BLaER1 (cell line): ENCODE results near the gene CDA.
"Not testable (repeated sequence)": the region's sequence is repeated elsewhere in the genome, so short reads cannot be mapped to it uniquely, and the experiment has no call there.

Source experiments
- H3K27ac ChIP-seq: shearing (Covaris generic); formaldehyde crosslinking; 2 replicates; pipeline ENCODE4 v1.8.1; 2022
- H3K27me3 ChIP-seq: shearing (Covaris generic); formaldehyde crosslinking; 2 replicates; pipeline ENCODE4 v1.8.1; 2022
- H3K36me3 ChIP-seq: shearing (Covaris generic); formaldehyde crosslinking; 2 replicates; pipeline ENCODE4 v1.8.1; 2022
- H3K4me1 ChIP-seq: shearing (Covaris generic); formaldehyde crosslinking; 2 replicates; pipeline ENCODE4 v1.8.1; 2022
- H3K4me2 ChIP-seq: shearing (Covaris generic); formaldehyde crosslinking; 2 replicates; pipeline ENCODE4 v1.8.1; 2022
- H3K4me3 ChIP-seq: shearing (Covaris generic); formaldehyde crosslinking; 2 replicates; pipeline ENCODE4 v1.8.1; 2022
- H3K9ac ChIP-seq: shearing (Covaris generic); formaldehyde crosslinking; 2 replicates; pipeline ENCODE4 v1.8.1; 2022
- H3K9me3 ChIP-seq: shearing (Covaris generic); formaldehyde crosslinking; 2 replicates; pipeline ENCODE4 v1.8.1; 2022
- H4K20me1 ChIP-seq: shearing (Covaris generic); formaldehyde crosslinking; 2 replicates; pipeline ENCODE4 v1.8.1; 2022
- Cebpa-rat ChIP-seq: shearing (Covaris generic); IDR thresholded peaks from 2 replicates; pipeline ENCODE4 v1.8.1; 2022

The CDA gene

DNA sequence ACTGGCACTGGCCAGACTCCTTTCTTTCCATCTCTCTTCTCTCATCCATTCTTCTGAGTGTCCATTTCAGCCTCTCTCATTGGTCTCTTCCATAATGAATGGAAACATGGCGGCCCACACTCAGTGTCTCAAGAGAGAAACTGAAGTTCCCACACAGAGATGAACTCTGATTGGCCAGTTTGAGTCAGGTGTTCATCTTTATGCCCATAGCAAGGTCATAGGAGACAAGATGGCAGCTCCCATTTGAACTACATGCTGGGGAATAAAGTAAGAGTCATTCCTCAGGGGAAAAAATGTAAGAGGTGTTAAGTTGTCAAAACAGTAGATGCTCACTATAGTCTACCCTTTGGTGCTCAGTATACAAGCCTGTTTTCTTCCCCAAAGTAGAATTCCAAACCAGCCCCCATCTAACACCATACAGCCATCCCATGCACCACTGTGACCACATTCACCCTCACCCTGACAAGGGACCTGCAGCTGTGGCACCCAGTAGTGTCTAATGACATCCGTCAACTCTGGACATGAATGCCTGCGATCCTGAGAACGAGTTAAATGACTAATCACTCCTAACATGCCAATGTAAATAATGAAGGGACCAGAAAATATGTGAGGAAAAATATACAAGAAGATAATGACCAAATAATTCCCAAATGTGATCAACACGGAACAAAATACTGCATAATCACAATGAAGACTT lies 12.4 kb downstream of the CDA start:
- Histone ChIP-seq H3K4me2 (no peak overlapping the region), H3K4me3 (no peak overlapping the region), H4K20me1 (no peaks in the 10 kb centered on the region), H3K9ac (no peak overlapping the region), H3K27ac (no peak overlapping the region), H3K9me3 (no peaks in the 10 kb centered on the region), H3K27me3 (no peaks in the 10 kb centered on the region), H3K36me3 (no peaks in the 10 kb centered on the region), H3K4me1 (peaks cover 8% of the 10 kb centered on the region; the same call in 1 of the 2 replicates)
- no peak for TF ChIP-seq Cebpa-rat

DNA sequence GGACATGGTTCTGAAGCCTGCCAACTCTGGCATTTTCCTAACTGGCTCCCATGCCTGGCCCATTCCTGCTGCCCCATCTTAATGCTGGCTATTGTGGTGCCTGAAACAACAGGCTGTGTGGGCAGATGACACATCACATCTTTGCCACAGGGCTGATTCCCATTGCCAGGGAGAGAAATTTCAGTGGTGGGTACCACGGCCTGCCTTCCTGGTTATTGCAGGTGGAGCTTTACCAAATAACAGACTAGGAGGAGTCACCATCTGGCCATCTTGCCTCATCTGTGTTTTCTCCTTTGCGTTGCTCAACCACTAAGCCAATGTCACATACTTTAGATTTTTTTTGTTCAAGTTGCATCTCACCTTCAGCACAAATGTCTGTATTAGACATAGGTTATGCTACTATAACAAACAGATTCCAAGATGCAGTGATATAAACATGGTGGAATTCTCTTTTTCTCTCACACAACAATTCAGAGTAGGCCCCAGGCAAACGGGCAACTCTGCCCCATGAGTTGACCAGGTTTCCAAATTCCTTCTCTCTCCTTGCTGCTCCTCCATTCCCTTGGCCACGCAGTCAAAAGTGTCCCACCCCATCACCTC lies 14.1 kb downstream of the CDA start:
- no peak overlapping the region for H3K27ac ChIP-seq
- no peaks in the 10 kb centered on the region for H3K36me3 ChIP-seq
- no peak overlapping the region for H3K4me2 ChIP-seq
- no peaks in the 10 kb centered on the region for H3K4me1 ChIP-seq
- no peaks in the 10 kb centered on the region for H4K20me1 ChIP-seq
- no peak overlapping the region for H3K4me3 ChIP-seq
- H3K27me3 ChIP-seq: no peaks in the 10 kb centered on the region
- no peak overlapping the region for H3K9ac ChIP-seq
- no peak for TF ChIP-seq Cebpa-rat
- no peaks in the 10 kb centered on the region for H3K9me3 ChIP-seq

DNA sequence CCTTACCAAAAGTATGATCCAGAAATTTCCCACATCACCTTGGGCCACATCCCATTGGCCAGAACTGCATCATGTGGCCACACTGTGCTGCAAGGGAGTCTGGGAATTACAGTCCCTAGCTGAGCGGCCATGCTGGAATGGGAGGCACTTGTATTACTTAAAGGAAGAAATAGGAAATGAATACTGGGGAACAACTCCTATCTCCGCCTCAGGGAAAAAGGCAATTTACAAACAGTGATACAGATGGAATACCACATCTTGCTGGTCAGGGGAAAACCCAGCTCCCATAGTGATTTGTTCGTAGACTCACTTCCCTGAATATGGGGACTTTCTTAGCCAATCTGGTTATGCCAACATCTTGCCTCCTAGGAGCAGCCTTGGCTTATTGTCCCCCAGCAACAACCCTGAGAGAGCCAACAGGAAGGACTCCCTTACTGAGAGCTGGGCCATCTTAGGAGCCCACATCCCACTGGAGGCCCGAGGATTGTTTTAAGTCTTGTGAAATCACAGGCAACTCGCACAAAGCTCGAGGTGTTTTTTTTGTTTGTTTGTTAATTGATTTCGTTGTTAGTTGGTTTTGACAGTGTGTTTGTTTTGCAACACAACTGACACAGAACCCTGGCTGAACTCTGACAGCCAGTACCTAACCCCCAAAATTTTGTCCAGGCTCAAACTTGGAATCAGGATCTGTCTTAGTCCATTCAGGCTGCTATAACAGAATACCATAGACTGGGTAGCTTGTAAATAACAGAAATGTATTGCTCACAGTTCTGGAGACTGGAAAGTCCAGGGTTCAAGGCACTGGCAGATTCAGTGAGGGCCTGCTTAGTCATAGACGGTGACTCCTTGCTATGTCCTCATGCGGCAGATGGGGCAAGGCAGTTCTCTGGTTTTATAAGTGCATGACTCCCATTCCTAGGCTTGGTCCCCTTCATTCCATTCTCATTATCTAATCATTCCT lies 14.9 kb downstream of the CDA start:
- no peak for TF ChIP-seq Cebpa-rat
- H3K9ac ChIP-seq: no peak overlapping the region
- no peak overlapping the region for H3K4me2 ChIP-seq
- H3K9me3 ChIP-seq: no peaks in the 10 kb centered on the region
- H3K36me3 ChIP-seq: no peaks in the 10 kb centered on the region
- no peaks in the 10 kb centered on the region for H3K4me1 ChIP-seq
- H3K27me3 ChIP-seq: no peaks in the 10 kb centered on the region
- H3K27ac ChIP-seq: no peak overlapping the region
- H3K4me3 ChIP-seq: no peak overlapping the region
- H4K20me1 ChIP-seq: no peaks in the 10 kb centered on the region

DNA sequence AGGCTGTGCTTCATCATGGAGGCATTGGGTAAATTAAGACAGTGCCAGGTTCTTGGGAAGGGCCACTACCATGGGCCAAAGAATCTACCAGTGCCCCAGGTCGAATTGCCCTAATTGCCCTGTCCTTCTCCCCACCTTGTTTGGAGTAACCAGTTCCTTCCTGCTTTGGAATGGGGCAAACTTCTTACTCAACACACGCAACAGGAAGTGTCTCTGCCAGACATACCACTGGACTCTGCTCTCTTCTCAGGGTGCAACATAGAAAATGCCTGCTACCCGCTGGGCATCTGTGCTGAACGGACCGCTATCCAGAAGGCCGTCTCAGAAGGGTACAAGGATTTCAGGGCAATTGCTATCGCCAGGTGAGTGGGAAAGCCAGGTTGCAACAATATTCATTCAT lies 15.8 kb downstream of the CDA start:
- Histone ChIP-seq H3K36me3 (no peaks in the 10 kb centered on the region), H3K9ac (no peak overlapping the region), H3K4me3 (no peak overlapping the region), H3K9me3 (no peaks in the 10 kb centered on the region), H3K27ac (no peak overlapping the region), H3K27me3 (no peaks in the 10 kb centered on the region), H3K4me2 (no peak overlapping the region), H4K20me1 (no peaks in the 10 kb centered on the region), H3K4me1 (no peaks in the 10 kb centered on the region)
- no peak for TF ChIP-seq Cebpa-rat

DNA sequence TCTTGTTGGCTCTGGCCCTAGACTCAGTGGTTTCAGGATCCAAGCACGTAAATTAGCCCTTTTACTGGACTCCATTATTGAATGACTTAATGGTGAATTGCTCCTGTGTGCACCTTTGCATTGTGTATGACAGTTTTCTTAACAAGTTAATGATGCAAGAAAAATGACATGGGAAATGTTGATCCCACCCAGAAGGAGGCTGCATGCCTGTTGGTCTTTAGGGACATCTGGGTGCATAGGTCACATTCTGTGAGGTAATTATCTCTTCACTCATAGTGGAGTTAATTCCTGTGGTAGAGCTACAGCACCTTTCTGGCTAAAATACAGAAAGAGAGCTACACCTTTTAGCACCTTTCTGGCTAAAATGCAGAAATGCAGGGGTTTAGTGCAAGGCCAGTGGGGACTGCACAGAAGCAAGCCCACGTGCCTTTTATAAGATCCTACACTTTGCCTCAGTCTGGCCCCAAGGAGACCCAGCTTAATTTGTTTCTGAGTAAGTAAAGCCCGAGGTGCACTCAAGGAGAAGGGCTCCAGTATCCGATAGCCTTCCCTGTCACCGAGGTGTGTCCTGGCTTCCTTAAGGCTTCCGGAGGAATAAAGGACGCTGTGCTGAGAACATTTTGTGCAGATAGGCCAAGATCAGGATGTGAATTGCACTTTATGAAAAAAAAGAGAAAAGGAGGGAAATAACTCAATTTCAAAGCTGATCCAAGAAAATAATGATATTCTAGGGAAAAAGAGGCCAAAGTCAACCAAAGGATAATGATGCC lies 18.1 kb downstream of the CDA start:
- H3K4me1 ChIP-seq, H3K27ac ChIP-seq, H3K9me3 ChIP-seq, H3K9ac ChIP-seq, H3K27me3 ChIP-seq, H3K4me2 ChIP-seq, H4K20me1 ChIP-seq, H3K36me3 ChIP-seq, H3K4me3 ChIP-seq: not testable (repeated sequence)

DNA sequence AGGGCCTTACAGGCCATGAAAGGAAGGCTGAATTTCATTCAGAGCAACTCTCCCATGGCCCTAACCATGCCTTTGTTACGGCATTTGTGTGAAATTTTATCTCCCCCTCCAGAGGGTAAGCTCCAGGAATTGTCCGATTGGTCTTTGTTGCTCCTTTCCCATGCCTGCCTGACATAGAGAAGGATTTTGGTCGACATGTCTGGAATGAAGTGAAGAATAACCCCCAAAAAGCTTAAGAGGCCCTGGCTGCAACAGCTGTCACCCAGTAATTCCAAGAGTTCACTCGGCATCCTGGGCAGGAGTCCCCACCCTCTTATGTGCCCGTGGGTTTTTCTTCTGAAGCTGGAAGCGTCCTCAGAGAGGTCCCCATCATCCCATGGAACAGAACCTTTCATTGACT lies 20.6 kb downstream of the CDA start:
- H3K27ac ChIP-seq: no peak overlapping the region
- no peak for TF ChIP-seq Cebpa-rat
- H4K20me1 ChIP-seq: no peaks in the 10 kb centered on the region
- no peaks in the 10 kb centered on the region for H3K4me1 ChIP-seq
- H3K27me3 ChIP-seq: no peaks in the 10 kb centered on the region
- H3K9ac ChIP-seq: no peak overlapping the region
- no peaks in the 10 kb centered on the region for H3K36me3 ChIP-seq
- no peak overlapping the region for H3K4me2 ChIP-seq
- no peak overlapping the region for H3K4me3 ChIP-seq
- no peaks in the 10 kb centered on the region for H3K9me3 ChIP-seq

DNA sequence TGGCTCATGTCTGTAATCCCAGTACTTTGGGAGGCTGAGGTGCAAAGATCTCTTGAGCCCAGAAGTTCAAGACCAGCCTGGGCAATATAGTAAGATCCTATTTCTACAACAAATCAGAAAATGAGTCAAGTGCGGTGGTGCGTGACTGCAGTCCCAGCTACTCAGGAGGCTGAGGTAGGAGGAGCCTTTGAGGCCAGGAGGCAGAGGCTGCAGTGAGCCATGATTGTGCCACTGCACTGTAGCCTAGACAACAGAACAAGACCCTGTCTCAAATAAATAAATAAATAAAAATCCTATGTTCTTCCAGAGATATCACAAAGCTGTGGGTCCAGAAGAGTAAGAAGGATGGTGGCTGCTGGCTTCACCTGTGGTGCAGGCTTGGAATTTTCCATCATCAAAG lies 22.1 kb downstream of the CDA start:
- no peak overlapping the region for H3K4me3 ChIP-seq
- H3K9ac ChIP-seq: no peak overlapping the region
- no peaks in the 10 kb centered on the region for H4K20me1 ChIP-seq
- no peaks in the 10 kb centered on the region for H3K36me3 ChIP-seq
- H3K4me2 ChIP-seq: no peak overlapping the region
- H3K9me3 ChIP-seq: no peaks in the 10 kb centered on the region
- no peaks in the 10 kb centered on the region for H3K27me3 ChIP-seq
- TF ChIP-seq Cebpa-rat: no peak
- H3K27ac ChIP-seq: no peak overlapping the region
- H3K4me1 ChIP-seq: no peaks in the 10 kb centered on the region

DNA sequence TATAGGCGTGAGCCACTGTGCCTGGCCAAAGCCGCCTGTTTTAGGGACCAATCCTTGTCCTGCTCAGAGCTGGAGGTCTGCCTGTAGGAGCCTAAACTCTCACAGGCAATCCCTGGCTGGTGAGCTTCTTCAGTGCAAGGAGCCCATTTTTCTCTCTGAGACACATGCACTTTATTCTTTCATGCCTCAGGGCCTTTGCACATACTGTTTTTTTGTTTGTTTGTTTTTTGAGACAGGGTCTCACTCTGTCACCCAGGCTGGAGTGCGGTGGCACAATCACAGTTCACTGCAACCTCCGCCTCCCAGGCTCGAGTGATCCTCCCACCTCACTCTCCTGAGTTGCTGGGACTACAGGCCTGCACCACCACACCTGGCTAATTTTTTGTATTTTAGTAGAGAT lies 22.8 kb downstream of the CDA start:
- Histone ChIP-seq H3K9me3 (no peaks in the 10 kb centered on the region), H3K9ac (no peak overlapping the region), H3K4me2 (no peak overlapping the region), H4K20me1 (no peaks in the 10 kb centered on the region), H3K4me3 (no peak overlapping the region), H3K27ac (no peak overlapping the region), H3K27me3 (no peaks in the 10 kb centered on the region), H3K4me1 (no peaks in the 10 kb centered on the region), H3K36me3 (no peaks in the 10 kb centered on the region)
- no peak for TF ChIP-seq Cebpa-rat

DNA sequence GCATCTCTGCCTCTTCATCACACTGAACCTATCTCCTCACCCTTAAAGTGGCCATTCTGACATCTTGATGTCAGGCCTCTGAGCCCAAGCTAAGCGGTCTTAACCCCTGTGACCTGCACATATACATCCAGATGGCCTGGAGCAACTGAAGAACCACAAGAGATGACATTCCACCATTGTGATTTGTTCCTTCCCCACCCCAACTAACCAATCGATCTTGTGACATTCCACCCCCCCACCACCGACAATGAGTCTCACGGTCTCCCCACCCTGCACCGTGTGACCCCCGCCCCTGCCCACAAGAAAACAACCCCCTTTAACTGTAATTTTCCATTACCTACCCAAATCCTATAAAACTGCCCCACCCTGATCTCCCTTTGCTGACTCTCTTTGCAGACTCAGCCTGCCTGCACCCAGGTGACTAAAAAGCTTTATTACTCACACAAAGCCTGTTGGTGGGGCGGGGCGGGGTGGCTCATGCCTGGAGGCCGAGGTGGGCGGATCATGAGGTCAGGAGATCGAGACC lies 23.4 kb downstream of the CDA start:
- no peaks in the 10 kb centered on the region for H3K4me1 ChIP-seq
- H3K9me3 ChIP-seq: no peaks in the 10 kb centered on the region
- H4K20me1 ChIP-seq: no peaks in the 10 kb centered on the region
- H3K4me3 ChIP-seq: no peak overlapping the region
- no peak for TF ChIP-seq Cebpa-rat
- no peak overlapping the region for H3K27ac ChIP-seq
- H3K27me3 ChIP-seq: no peaks in the 10 kb centered on the region
- H3K36me3 ChIP-seq: no peaks in the 10 kb centered on the region
- H3K4me2 ChIP-seq: no peak overlapping the region
- H3K9ac ChIP-seq: no peak overlapping the region
